Measurements from ENCODE around the gene MNS1. TPM values are rescaled to one million over a fixed set of nuclear protein-coding genes. Genes with fewer than 3 reads are reported as not detected.

Gene MNS1
- polyA plus RNA-seq, 1 donor (not counting 4 experiments of a cell fraction or from before 2014, with no cell fraction given) = 0.37 TPM

DNA sequence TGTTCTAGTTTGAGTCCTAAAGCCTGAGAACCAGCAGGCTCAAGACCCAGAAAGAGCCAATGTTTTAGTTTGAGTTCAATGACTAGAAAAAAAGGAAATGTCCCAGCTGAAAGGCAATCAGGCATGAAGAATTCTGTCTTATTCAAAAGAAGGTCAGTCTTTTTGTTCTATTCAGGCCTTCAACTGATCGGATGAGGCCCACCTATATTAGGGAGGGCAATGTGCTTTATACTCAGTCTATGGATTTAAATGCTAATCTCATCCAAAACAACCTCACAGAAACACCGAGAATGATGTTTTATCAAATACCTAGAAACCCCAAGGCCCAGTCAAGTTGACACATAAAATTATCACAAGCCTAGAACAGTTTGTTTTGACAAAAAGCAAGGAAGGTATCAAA lies 4.0 kb downstream of the MNS1 start:
- Histone ChIP-seq H3K9ac (ENCODE audit: control insufficient read depth, extremely low read depth, insufficient read depth, low read length) (no peak overlapping the region), H4K20me1 (ENCODE audit: control insufficient read depth, extremely low read depth, insufficient read depth, low read length) (no peaks in the 10 kb centered on the region), H3K9me1 (ENCODE audit: control insufficient read depth, extremely low read depth, insufficient read depth, low read length) (no peaks in the 10 kb centered on the region), H3K79me2 (ENCODE audit: control insufficient read depth, insufficient read depth, low read length) (no peaks in the 10 kb centered on the region), H3K4me1 (ENCODE audit: control insufficient read depth, extremely low read depth, insufficient read depth, low read length) (peaks cover 4% of the 10 kb centered on the region), H3K36me3 (ENCODE audit: control insufficient read depth in 2 of 2, extremely low read depth in 1 of 2, insufficient read depth in 2 of 2, low read length in 2 of 2) (no peaks in the 10 kb centered on the region), H3K4me2 (ENCODE audit: control insufficient read depth, extremely low read depth, insufficient read depth, low read depth, low read length) (no peak overlapping the region), H3K9me3 (ENCODE audit: control insufficient read depth, low read depth, low read length) (no peaks in the 10 kb centered on the region), H3K27ac (ENCODE audit: control insufficient read depth, insufficient read depth, low read length) (no peak overlapping the region), H3K27me3 (ENCODE audit: control insufficient read depth, extremely low read depth, insufficient read depth, low read length) (no peaks in the 10 kb centered on the region), H3K4me3 (ENCODE audit: control insufficient read depth in 2 of 3, extremely low read depth in 1 of 3, insufficient read depth in 2 of 3, low read depth in 1 of 3, low read length in 3 of 3) (no peak overlapping the region), H2AFZ (ENCODE audit: control insufficient read depth, low read length) (no peak overlapping the region)
- FAIRE-seq (no peak), DNase-seq (ENCODE audit: low read depth, low spot score) (no peak)
- dilution Hi-C loops (cut with MboI; ENCODE audit: extremely low pct_ligation_motif_present, low sequenced_read_pairs) = no loop called here
- TF ChIP-seq EZH2 (IDR thresholded peaks at IDR 0.05; ENCODE audit: low read length) = no peak
- TF ChIP-seq, protein P1, sequence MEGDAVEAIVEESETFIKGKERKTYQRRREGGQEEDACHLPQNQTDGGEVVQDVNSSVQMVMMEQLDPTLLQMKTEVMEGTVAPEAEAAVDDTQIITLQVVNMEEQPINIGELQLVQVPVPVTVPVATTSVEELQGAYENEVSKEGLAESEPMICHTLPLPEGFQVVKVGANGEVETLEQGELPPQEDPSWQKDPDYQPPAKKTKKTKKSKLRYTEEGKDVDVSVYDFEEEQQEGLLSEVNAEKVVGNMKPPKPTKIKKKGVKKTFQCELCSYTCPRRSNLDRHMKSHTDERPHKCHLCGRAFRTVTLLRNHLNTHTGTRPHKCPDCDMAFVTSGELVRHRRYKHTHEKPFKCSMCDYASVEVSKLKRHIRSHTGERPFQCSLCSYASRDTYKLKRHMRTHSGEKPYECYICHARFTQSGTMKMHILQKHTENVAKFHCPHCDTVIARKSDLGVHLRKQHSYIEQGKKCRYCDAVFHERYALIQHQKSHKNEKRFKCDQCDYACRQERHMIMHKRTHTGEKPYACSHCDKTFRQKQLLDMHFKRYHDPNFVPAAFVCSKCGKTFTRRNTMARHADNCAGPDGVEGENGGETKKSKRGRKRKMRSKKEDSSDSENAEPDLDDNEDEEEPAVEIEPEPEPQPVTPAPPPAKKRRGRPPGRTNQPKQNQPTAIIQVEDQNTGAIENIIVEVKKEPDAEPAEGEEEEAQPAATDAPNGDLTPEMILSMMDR (optimal IDR thresholded peaks at IDR 0.05 in 1 of 3, IDR thresholded peaks at IDR 0.05 in 1 of 3, conservative IDR thresholded peaks at IDR 0.05 in 1 of 3; ENCODE audit: extremely low read depth in 1 of 3, insufficient read depth in 2 of 3, low read length in 3 of 3) = no peak

DNA sequence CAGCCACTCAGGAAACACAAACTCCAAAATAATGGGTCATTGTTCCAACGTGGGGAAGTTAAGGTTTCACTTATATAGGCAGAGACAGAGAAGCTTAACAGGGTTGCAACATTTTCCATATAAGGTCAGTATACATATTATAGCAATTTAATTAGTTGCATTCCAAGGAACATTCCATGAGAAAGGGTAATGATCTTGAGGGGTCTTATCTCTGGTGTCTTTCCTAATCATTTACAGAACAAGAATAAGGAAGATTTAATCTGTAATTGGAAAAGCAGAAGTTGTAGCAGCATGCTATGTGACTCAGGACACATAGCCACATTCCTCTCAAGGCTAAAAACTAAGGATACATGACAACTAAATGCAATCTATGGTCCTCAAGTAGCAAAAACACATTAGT lies 4.9 kb downstream of the MNS1 start:
- Histone ChIP-seq H3K9me1 (ENCODE audit: control insufficient read depth, extremely low read depth, insufficient read depth, low read length) (no peaks in the 10 kb centered on the region), H3K4me2 (ENCODE audit: control insufficient read depth, extremely low read depth, insufficient read depth, low read depth, low read length) (no peak overlapping the region), H2AFZ (ENCODE audit: control insufficient read depth, low read length) (no peak overlapping the region), H3K4me1 (ENCODE audit: control insufficient read depth, extremely low read depth, insufficient read depth, low read length) (peaks cover under 1% of the 10 kb centered on the region), H3K9ac (ENCODE audit: control insufficient read depth, extremely low read depth, insufficient read depth, low read length) (no peak overlapping the region), H3K4me3 (ENCODE audit: control insufficient read depth in 2 of 3, extremely low read depth in 1 of 3, insufficient read depth in 2 of 3, low read depth in 1 of 3, low read length in 3 of 3) (no peak overlapping the region), H3K27me3 (ENCODE audit: control insufficient read depth, extremely low read depth, insufficient read depth, low read length) (no peaks in the 10 kb centered on the region), H3K36me3 (ENCODE audit: control insufficient read depth in 2 of 2, extremely low read depth in 1 of 2, insufficient read depth in 2 of 2, low read length in 2 of 2) (no peaks in the 10 kb centered on the region), H3K9me3 (ENCODE audit: control insufficient read depth, low read depth, low read length) (no peaks in the 10 kb centered on the region), H3K79me2 (ENCODE audit: control insufficient read depth, insufficient read depth, low read length) (no peaks in the 10 kb centered on the region), H3K27ac (ENCODE audit: control insufficient read depth, insufficient read depth, low read length) (no peak overlapping the region), H4K20me1 (ENCODE audit: control insufficient read depth, extremely low read depth, insufficient read depth, low read length) (no peaks in the 10 kb centered on the region)
- no peak for FAIRE-seq
- TF ChIP-seq, protein P1 (optimal IDR thresholded peaks at IDR 0.05 in 1 of 3, IDR thresholded peaks at IDR 0.05 in 1 of 3, conservative IDR thresholded peaks at IDR 0.05 in 1 of 3; ENCODE audit: extremely low read depth in 1 of 3, insufficient read depth in 2 of 3, low read length in 3 of 3) = no peak
- TF ChIP-seq EZH2 (IDR thresholded peaks at IDR 0.05; ENCODE audit: low read length) = no peak
- DNase-seq (ENCODE audit: low read depth, low spot score) = no peak
- dilution Hi-C loops (cut with MboI; ENCODE audit: extremely low pct_ligation_motif_present, low sequenced_read_pairs) = no loop called here
